Measurements from ENCODE around the gene TRPV6.
A peak's percentile ranks its signal among the peaks of the same experiment; 100 is the strongest.

Gene TRPV6

DNA sequence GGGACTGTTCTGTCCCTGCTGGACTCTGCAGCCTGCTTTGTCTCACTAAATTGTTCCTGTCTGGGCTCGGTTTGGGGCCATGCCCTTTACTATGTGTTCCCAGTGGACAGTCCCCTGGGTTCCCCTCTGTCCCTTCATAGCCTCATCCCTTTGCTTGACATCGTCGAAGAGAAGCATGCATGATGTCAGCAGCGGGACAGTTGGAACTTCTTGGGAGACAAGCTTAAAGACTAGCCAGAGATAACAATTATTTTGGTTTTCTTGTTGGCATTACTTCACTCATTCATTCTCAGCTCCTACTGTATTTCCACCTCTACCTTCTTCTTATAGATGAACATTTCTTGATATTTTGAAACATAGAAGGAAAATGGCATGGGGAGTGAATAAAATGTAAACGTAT lies 27.9 kb downstream of the TRPV6 start:
- Histone ChIP-seq H2AFZ (ENCODE audit: low read depth, low read length) (no peak overlapping the region), H3K27me3 (ENCODE audit: control insufficient read depth in 1 of 2, insufficient read depth in 1 of 2, low read length in 2 of 2) (peaks cover 5 to 23% of the 10 kb centered on the region in 2 experiments), H3K79me1 (replicated peaks; ENCODE audit: low read length, poor library complexity, severe bottlenecking) (no peaks in the 10 kb centered on the region), H3K9ac (ENCODE audit: low read length) (no peak overlapping the region), H2BK15ac (ENCODE audit: low read depth, poor library complexity, severe bottlenecking) (no peak overlapping the region), H3K4ac (ENCODE audit: low read depth in 1 of 2, low read length in 2 of 2) (no peak overlapping the region), H4K8ac (ENCODE audit: low read length) (no peak overlapping the region), H3K14ac (ENCODE audit: low read length in 2 of 2) (no peak overlapping the region), H2BK5ac (ENCODE audit: low read depth, low read length, poor library complexity, severe bottlenecking) (no peak overlapping the region), H3K4me2 (ENCODE audit: low read length, poor library complexity, severe bottlenecking) (no peak overlapping the region), H2AK5ac (ENCODE audit: low read length, severe bottlenecking) (no peak overlapping the region), H3K23ac (ENCODE audit: low read length in 2 of 2) (no peak overlapping the region), H2BK120ac (ENCODE audit: low read depth, low read length) (no peak overlapping the region), H3K4me1 (ENCODE audit: control insufficient read depth, insufficient read depth, low read depth, low read length) (peaks cover 11% of the 10 kb centered on the region), H3K18ac (ENCODE audit: low read depth in 1 of 2, low read length in 2 of 2) (no peak overlapping the region), H3K9me3 (ENCODE audit: control insufficient read depth, low read length) (no peaks in the 10 kb centered on the region), H2BK12ac (ENCODE audit: low read length in 2 of 2) (no peak overlapping the region), H3K27ac (ENCODE audit: low read length, poor library complexity, severe bottlenecking) (no peak overlapping the region), H4K91ac (ENCODE audit: low read length) (no peak overlapping the region), H3K4me3 (ENCODE audit: insufficient read depth in 1 of 2, low read depth in 1 of 2, low read length in 2 of 2) (no peak overlapping the region), H3K36me3 (ENCODE audit: control insufficient read depth in 1 of 2, insufficient read depth in 2 of 2, low read depth in 1 of 2, low read length in 2 of 2) (no peaks in the 10 kb centered on the region)
- WGBS: 52% methylated on average over 3 of the region's 5 CpGs
- no peak for DNase-seq

- no peak overlapping the region for H2BK5ac ChIP-seq (ENCODE audit: low read depth, low read length, poor library complexity, severe bottlenecking)
- H3K4me2 ChIP-seq (ENCODE audit: low read length, poor library complexity, severe bottlenecking): no peak overlapping the region
- no peak overlapping the region for H3K23ac ChIP-seq (ENCODE audit: low read length in 2 of 2)
- WGBS: 93% methylated on average over 6 of the region's 7 CpGs
- no peaks in the 10 kb centered on the region for H3K36me3 ChIP-seq (ENCODE audit: control insufficient read depth in 1 of 2, insufficient read depth in 2 of 2, low read depth in 1 of 2, low read length in 2 of 2)
- DNase-seq: no peak
- no peak overlapping the region for H2BK120ac ChIP-seq (ENCODE audit: low read depth, low read length)
- no peak overlapping the region for H4K91ac ChIP-seq (ENCODE audit: low read length)
- H3K18ac ChIP-seq (ENCODE audit: low read depth in 1 of 2, low read length in 2 of 2): no peak overlapping the region
- H2AFZ ChIP-seq (ENCODE audit: low read depth, low read length): no peak overlapping the region
- no peak overlapping the region for H3K14ac ChIP-seq (ENCODE audit: low read length in 2 of 2)
- no peaks in the 10 kb centered on the region for H3K9me3 ChIP-seq (ENCODE audit: control insufficient read depth, low read length)
- H3K4ac ChIP-seq (ENCODE audit: low read depth in 1 of 2, low read length in 2 of 2): no peak overlapping the region
- H2AK5ac ChIP-seq (ENCODE audit: low read length, severe bottlenecking): no peak overlapping the region
- no peak overlapping the region for H2BK12ac ChIP-seq (ENCODE audit: low read length in 2 of 2)
- no peak overlapping the region for H3K4me3 ChIP-seq (ENCODE audit: insufficient read depth in 1 of 2, low read depth in 1 of 2, low read length in 2 of 2)
- peaks cover 5 to 21% of the 10 kb centered on the region in 2 experiments for H3K27me3 ChIP-seq (ENCODE audit: control insufficient read depth in 1 of 2, insufficient read depth in 1 of 2, low read length in 2 of 2)
- no peak overlapping the region for H2BK15ac ChIP-seq (ENCODE audit: low read depth, poor library complexity, severe bottlenecking)
- H3K9ac ChIP-seq (ENCODE audit: low read length): no peak overlapping the region
- no peak overlapping the region for H3K27ac ChIP-seq (ENCODE audit: low read length, poor library complexity, severe bottlenecking)
- H3K79me1 ChIP-seq (replicated peaks; ENCODE audit: low read length, poor library complexity, severe bottlenecking): no peaks in the 10 kb centered on the region
- H4K8ac ChIP-seq (ENCODE audit: low read length): no peak overlapping the region
- H3K4me1 ChIP-seq (ENCODE audit: control insufficient read depth, insufficient read depth, low read depth, low read length): peaks cover 11% of the 10 kb centered on the region
Measured at GRCh38 chr7:142856565-142857245, 28.8 kb downstream of the TRPV6 start.

GRCh38 chr7:142855756-142856564 lies 29.6 kb downstream of the TRPV6 start:
- Histone ChIP-seq H4K91ac (ENCODE audit: low read length) (no peak overlapping the region), H2AK5ac (ENCODE audit: low read length, severe bottlenecking) (no peak overlapping the region), H3K27ac (ENCODE audit: low read length, poor library complexity, severe bottlenecking) (no peak overlapping the region), H3K27me3 (ENCODE audit: control insufficient read depth in 1 of 2, insufficient read depth in 1 of 2, low read length in 2 of 2) (peaks cover 11 to 23% of the 10 kb centered on the region in 2 experiments), H2AFZ (ENCODE audit: low read depth, low read length) (no peak overlapping the region), H3K4ac (ENCODE audit: low read depth in 1 of 2, low read length in 2 of 2) (no peak overlapping the region), H2BK15ac (ENCODE audit: low read depth, poor library complexity, severe bottlenecking) (no peak overlapping the region), H3K4me3 (ENCODE audit: insufficient read depth in 1 of 2, low read depth in 1 of 2, low read length in 2 of 2) (peak overlapping the region in 1 of 2 experiments; percentile 91), H2BK5ac (ENCODE audit: low read depth, low read length, poor library complexity, severe bottlenecking) (no peak overlapping the region), H3K14ac (ENCODE audit: low read length in 2 of 2) (no peak overlapping the region), H3K18ac (ENCODE audit: low read depth in 1 of 2, low read length in 2 of 2) (no peak overlapping the region), H2BK120ac (ENCODE audit: low read depth, low read length) (no peak overlapping the region), H3K4me1 (ENCODE audit: control insufficient read depth, insufficient read depth, low read depth, low read length) (peaks cover 11% of the 10 kb centered on the region), H3K23ac (ENCODE audit: low read length in 2 of 2) (no peak overlapping the region), H2BK12ac (ENCODE audit: low read length in 2 of 2) (no peak overlapping the region), H3K79me1 (replicated peaks; ENCODE audit: low read length, poor library complexity, severe bottlenecking) (no peaks in the 10 kb centered on the region), H3K36me3 (ENCODE audit: control insufficient read depth in 1 of 2, insufficient read depth in 2 of 2, low read depth in 1 of 2, low read length in 2 of 2) (no peaks in the 10 kb centered on the region), H4K8ac (ENCODE audit: low read length) (no peak overlapping the region), H3K9me3 (ENCODE audit: control insufficient read depth, low read length) (no peaks in the 10 kb centered on the region), H3K9ac (ENCODE audit: low read length) (no peak overlapping the region), H3K4me2 (ENCODE audit: low read length, poor library complexity, severe bottlenecking) (no peak overlapping the region)
- 67% methylated on average over 12 of the region's 12 CpGs for WGBS
- no peak for DNase-seq

- Histone ChIP-seq H3K9ac (ENCODE audit: low read length) (peak overlapping the region; percentile 50), H3K23ac (ENCODE audit: low read length in 2 of 2) (no peak overlapping the region), H3K18ac (ENCODE audit: low read depth in 1 of 2, low read length in 2 of 2) (peak overlapping the region in 1 of 2 experiments; percentile 5), H2BK120ac (ENCODE audit: low read depth, low read length) (no peak overlapping the region), H3K9me3 (ENCODE audit: control insufficient read depth, low read length) (no peaks in the 10 kb centered on the region), H2AFZ (ENCODE audit: low read depth, low read length) (no peak overlapping the region), H3K4me2 (ENCODE audit: low read length, poor library complexity, severe bottlenecking) (peak overlapping the region; percentile 95), H3K27me3 (ENCODE audit: control insufficient read depth in 1 of 2, insufficient read depth in 1 of 2, low read length in 2 of 2) (peaks cover 16 to 30% of the 10 kb centered on the region in 2 experiments), H2AK5ac (ENCODE audit: low read length, severe bottlenecking) (no peak overlapping the region), H2BK12ac (ENCODE audit: low read length in 2 of 2) (no peak overlapping the region), H2BK5ac (ENCODE audit: low read depth, low read length, poor library complexity, severe bottlenecking) (no peak overlapping the region), H3K36me3 (ENCODE audit: control insufficient read depth in 1 of 2, insufficient read depth in 2 of 2, low read depth in 1 of 2, low read length in 2 of 2) (no peaks in the 10 kb centered on the region), H4K8ac (ENCODE audit: low read length) (no peak overlapping the region), H3K27ac (ENCODE audit: low read length, poor library complexity, severe bottlenecking) (no peak overlapping the region), H3K79me1 (replicated peaks; ENCODE audit: low read length, poor library complexity, severe bottlenecking) (no peaks in the 10 kb centered on the region), H3K14ac (ENCODE audit: low read length in 2 of 2) (peak overlapping the region in 1 of 2 experiments; percentile 31), H2BK15ac (ENCODE audit: low read depth, poor library complexity, severe bottlenecking) (no peak overlapping the region), H4K91ac (ENCODE audit: low read length) (no peak overlapping the region), H3K4ac (ENCODE audit: low read depth in 1 of 2, low read length in 2 of 2) (no peak overlapping the region), H3K4me3 (ENCODE audit: insufficient read depth in 1 of 2, low read depth in 1 of 2, low read length in 2 of 2) (peak overlapping the region; percentile 54 to 91), H3K4me1 (ENCODE audit: control insufficient read depth, insufficient read depth, low read depth, low read length) (peaks cover 11% of the 10 kb centered on the region)
- peak; percentile 5 for DNase-seq
- 3% methylated on average over 43 of the region's 43 CpGs for WGBS
Measured at GRCh38 chr7:142855114-142855743, 30.3 kb downstream of the TRPV6 start.
